KMS-11 (cell line): ENCODE results near the gene SRPK3.
"Not testable (repeated sequence)": the region's sequence is repeated elsewhere in the genome, so short reads cannot be mapped to it uniquely, and the experiment has no call there.

Source experiments
- H2AFZ ChIP-seq: fragments of 200-600 bp; sonication (generic); 2 replicates; pipeline ENCODE4 v1.6.1; 2016; ENCODE audit warnings: antibody characterized with exemption, mixed run types, low read depth
- H3K27ac ChIP-seq: fragments of 200-600 bp; sonication (generic); 2 replicates; pipeline ENCODE4 v1.6.1; 2016; ENCODE audit warnings: mild to moderate bottlenecking, mixed run types
- H3K27me3 ChIP-seq: fragments of 200-600 bp; sonication (generic); 2 replicates; pipeline ENCODE4 v1.6.1; 2017; ENCODE audit warnings: mild to moderate bottlenecking, low read depth, mixed run types, moderate library complexity; ENCODE audit not compliant: insufficient read depth
- H3K36me3 ChIP-seq: fragments of 200-600 bp; sonication (generic); 2 replicates; pipeline ENCODE4 v1.6.1; 2017; ENCODE audit warnings: mild to moderate bottlenecking, mixed run types; ENCODE audit not compliant: insufficient read depth
- H3K4me1 ChIP-seq: fragments of 200-600 bp; sonication (generic); 2 replicates; pipeline ENCODE4 v1.6.1; 2016; ENCODE audit warnings: mild to moderate bottlenecking, low read depth, mixed run types; ENCODE audit not compliant: poor library complexity, severe bottlenecking
- H3K4me2 ChIP-seq: fragments of 200-600 bp; sonication (generic); 2 replicates; pipeline ENCODE4 v1.7.0; 2016; ENCODE audit warnings: mild to moderate bottlenecking, mixed run types
- H3K4me3 ChIP-seq: fragments of 200-600 bp; sonication (generic); IDR thresholded peaks from 2 replicates; pipeline ENCODE4 v1.6.1; 2017; ENCODE audit warnings: low read depth, low read length, mixed read lengths; ENCODE audit not compliant: insufficient read depth
- H3K79me2 ChIP-seq: fragments of 200-600 bp; sonication (generic); 2 replicates; pipeline ENCODE4 v1.6.1; 2016; ENCODE audit warnings: low read depth, mixed run types; ENCODE audit not compliant: insufficient read depth
- H3K9ac ChIP-seq: fragments of 200-600 bp; sonication (generic); 2 replicates; pipeline ENCODE4 v1.6.1; 2016; ENCODE audit warnings: mild to moderate bottlenecking, mixed run types
- H4K20me1 ChIP-seq: fragments of 200-600 bp; sonication (generic); 2 replicates; pipeline ENCODE4 v1.6.1; 2016; ENCODE audit warnings: mild to moderate bottlenecking, mixed run types; ENCODE audit not compliant: insufficient read depth
- CTCF ChIP-seq: fragments of 200-600 bp; sonication (generic); conservative IDR thresholded peaks from 2 replicates; pipeline ENCODE4 v1.6.1; 2017; ENCODE audit warnings: low read depth, mild to moderate bottlenecking, antibody characterized with exemption, low read length, moderate library complexity, mixed read lengths

SRPK3 gene

GRCh38 chrX:153816831-153817690 is 36.2 kb downstream of the SRPK3 start:
- Histone ChIP-seq H3K9ac (no peak overlapping the region), H3K79me2 (no peaks in the 10 kb centered on the region), H3K4me3 (no peak overlapping the region), H3K4me1 (no peaks in the 10 kb centered on the region), H3K36me3 (no peaks in the 10 kb centered on the region), H3K27me3 (peaks cover 45% of the 10 kb centered on the region), H2AFZ (no peak overlapping the region), H4K20me1 (no peaks in the 10 kb centered on the region), H3K27ac (no peak overlapping the region), H3K4me2 (no peak overlapping the region)
- TF ChIP-seq CTCF, result no peak

GRCh38 chrX:153818064-153818463 is 37.2 kb downstream of the SRPK3 start:
- not testable (repeated sequence) for H3K36me3 ChIP-seq, H3K4me2 ChIP-seq, H4K20me1 ChIP-seq, H3K4me3 ChIP-seq, H3K27ac ChIP-seq, H2AFZ ChIP-seq, H3K9ac ChIP-seq, H3K4me1 ChIP-seq, H3K79me2 ChIP-seq
- H3K27me3 ChIP-seq, result peaks cover 45% of the 10 kb centered on the region

DNA sequence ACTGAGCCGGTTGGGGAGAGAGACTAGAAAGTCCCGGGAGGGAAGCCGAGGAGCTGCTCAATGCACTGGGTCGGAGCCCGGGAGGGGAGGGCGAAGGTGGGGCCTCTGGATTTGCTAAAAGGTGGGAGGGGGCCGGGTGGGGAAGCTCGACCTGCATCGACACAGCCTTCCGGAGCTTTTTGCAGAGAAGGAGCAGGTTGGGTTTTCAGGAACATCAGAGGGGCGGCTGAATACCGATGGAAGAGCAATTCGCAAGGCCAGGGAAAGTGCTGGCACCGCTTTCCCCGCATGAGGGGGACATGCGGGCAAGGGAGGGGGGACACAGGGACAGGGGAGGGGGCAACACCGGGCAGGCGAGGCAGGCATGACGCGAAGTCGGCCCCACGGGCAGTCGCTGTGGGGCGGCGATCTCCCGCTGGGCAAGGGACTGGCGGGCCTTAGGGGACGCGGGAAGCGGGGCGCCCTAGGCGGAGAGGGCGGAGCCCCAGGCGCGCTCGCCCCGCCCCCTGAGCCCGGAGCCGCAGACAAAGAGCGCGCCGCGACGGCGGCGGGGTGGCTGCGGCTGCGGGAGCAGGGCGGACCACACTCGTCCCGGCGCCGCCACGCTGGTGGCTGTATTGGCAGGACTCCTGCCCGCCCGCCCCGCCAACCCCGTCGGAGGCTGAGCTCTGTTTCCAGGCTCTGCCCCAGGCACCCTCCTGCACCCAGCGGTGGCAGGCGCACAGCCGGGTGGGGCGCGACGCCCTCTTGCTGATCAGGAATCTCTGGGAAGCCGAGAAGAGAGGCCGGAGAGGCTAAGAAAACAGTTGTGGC is 37.9 kb downstream of the SRPK3 start:
- no peaks in the 10 kb centered on the region for H3K4me1 ChIP-seq
- peak overlapping the region; percentile 48 for H3K4me2 ChIP-seq
- peaks cover 40% of the 10 kb centered on the region; the same call in 1 of the 2 replicates for H3K27me3 ChIP-seq
- H3K27ac ChIP-seq, result no peak overlapping the region
- H2AFZ ChIP-seq, result 0 out of 2 replicates have a peak overlapping the region, but pooled peaks have one; percentile 22
- H3K79me2 ChIP-seq, result no peaks in the 10 kb centered on the region
- no peaks in the 10 kb centered on the region for H4K20me1 ChIP-seq
- no peak for TF ChIP-seq CTCF
- H3K9ac ChIP-seq, result no peak overlapping the region
- H3K4me3 ChIP-seq, result no peak overlapping the region
- H3K36me3 ChIP-seq, result no peaks in the 10 kb centered on the region

DNA sequence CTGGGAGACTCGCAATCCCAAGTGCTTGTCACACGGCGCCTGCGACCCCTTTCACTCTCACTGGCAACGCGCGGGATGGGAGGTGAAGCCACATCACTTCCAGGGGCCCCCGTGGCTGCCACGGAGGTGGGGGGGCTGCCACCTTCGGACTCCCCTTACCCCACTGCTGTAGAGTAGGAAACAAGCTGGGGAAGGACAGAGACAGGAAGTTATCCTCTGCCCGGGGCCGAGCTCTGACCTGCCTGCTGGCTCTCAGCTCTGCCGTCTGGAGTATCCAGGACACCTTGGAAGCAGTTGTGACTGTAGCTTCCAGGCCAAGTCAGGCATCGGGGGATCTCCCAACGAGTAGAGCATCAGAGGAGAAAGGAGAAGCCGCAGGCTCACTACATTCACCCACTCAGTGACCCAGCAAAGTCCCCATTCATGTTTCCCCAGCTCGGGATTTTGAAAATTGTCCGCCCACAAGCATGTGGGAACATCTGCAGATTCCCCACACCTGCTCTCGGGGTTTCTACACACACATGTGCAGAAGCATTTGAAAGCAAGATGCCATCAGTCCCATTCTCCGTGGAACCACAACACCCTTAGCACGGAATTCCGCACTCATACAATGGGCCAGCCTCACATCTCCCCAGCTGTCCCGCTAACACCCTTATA is 38.7 kb downstream of the SRPK3 start:
- no peak overlapping the region for H3K9ac ChIP-seq

More for the DNA sequence above, 38.7 kb downstream of the SRPK3 start:
- Histone ChIP-seq H3K79me2 (no peaks in the 10 kb centered on the region), H4K20me1 (no peaks in the 10 kb centered on the region), H3K4me2 (peak overlapping the region; percentile 48), H2AFZ (0 out of 2 replicates have a peak overlapping the region, but pooled peaks have one; percentile 22), H3K4me1 (no peaks in the 10 kb centered on the region), H3K27me3 (peaks cover 45% of the 10 kb centered on the region; the same call in 1 of the 2 replicates), H3K36me3 (no peaks in the 10 kb centered on the region), H3K4me3 (no peak overlapping the region), H3K27ac (no peak overlapping the region)
- no peak for TF ChIP-seq CTCF
